KOPT-K1 (cell line): ENCODE measurements around the gene NUDT22.
"Not testable (repeated sequence)": the region's sequence is repeated elsewhere in the genome, so short reads cannot be mapped to it uniquely, and the experiment has no call there.

Experiments
- H3K27ac ChIP-seq: fragments of 200-600 bp; sonication (generic); 2 replicates; pipeline ENCODE4 v1.5.1; 2016; ENCODE audit warnings: antibody characterized with exemption, mild to moderate bottlenecking, low read depth, low read length; ENCODE audit not compliant: poor library complexity, severe bottlenecking
- H3K36me3 ChIP-seq: fragments of 200-600 bp; sonication (generic); 2 replicates; pipeline ENCODE4 v1.5.1; 2017; ENCODE audit warnings: antibody characterized with exemption, mild to moderate bottlenecking, low read length, moderate library complexity; ENCODE audit not compliant: insufficient read depth
- H3K9me3 ChIP-seq: fragments of 200-600 bp; sonication (generic); 2 replicates; pipeline ENCODE4 v1.5.1; 2017; ENCODE audit warnings: antibody characterized with exemption, low read length, mild to moderate bottlenecking; ENCODE audit not compliant: insufficient read depth, poor library complexity, severe bottlenecking

Gene NUDT22

DNA sequence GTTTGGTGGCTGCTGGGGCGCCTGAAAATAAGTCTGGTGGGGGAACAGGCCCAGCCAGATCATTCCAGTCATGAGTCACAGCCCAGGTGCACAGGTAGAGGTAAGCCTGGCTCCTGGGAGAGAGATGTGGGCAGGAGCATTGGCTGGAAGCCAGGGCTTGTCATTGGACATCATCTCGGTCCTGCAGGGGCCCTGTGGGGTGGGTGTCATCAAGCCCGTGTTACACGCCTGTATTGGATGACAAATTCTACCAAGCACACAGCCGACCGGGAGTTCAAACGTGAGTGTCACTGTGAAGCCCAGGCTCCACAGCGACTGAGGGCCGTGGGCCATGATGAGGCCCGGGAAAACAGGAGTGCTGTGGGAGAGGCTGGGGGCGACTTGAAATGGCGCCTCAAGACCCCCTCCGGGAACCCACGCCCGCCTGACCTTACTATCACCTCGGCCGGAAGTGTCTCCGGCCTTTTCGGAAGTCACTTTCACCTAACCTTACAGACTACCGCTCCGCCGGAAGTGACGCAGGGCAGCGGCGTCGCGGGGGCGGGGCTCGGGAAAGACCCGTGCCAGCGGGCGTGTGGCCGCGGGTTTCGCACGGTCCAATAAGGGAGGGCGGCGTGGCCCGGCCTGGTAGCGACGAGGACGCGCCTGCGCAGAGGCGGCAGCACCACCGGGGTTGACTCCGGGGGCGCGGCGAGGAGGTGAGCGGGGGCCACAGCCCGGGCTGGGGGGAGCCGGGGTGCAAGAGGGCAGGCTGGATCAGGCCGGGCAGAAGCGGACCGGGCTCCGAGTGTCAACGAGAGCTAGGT is 14.6 kb downstream of the NUDT22 start, which contains the start of gene FKBP2:
Gene FKBP2, plus strand, starts transcription at position 661 of the 806 bp plus-strand sequence. CDS start 1,293 bp downstream, outside the sequence.
- Histone ChIP-seq H3K36me3 (peaks cover 39% of the 10 kb centered on the region), H3K9me3 (no peaks in the 10 kb centered on the region), H3K27ac (peak within 1 kb of the TSS; percentile 91)

DNA sequence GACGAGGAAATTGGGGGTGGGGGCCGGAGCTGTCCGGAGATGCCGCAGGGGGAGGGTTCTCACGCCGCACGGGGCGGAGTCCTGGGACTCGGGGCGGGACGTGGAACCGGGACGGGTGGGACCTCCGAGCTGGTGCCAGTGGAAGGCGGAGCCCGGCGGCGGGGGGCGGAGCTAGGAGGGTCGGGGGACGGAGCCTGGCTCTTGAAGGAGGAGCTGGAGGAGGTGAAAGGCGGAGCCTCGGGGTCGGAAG is 15.1 kb downstream of the NUDT22 start:
- peak overlapping the region; percentile 91 for H3K27ac ChIP-seq
- peaks cover 39% of the 10 kb centered on the region for H3K36me3 ChIP-seq
- no peaks in the 10 kb centered on the region for H3K9me3 ChIP-seq

DNA sequence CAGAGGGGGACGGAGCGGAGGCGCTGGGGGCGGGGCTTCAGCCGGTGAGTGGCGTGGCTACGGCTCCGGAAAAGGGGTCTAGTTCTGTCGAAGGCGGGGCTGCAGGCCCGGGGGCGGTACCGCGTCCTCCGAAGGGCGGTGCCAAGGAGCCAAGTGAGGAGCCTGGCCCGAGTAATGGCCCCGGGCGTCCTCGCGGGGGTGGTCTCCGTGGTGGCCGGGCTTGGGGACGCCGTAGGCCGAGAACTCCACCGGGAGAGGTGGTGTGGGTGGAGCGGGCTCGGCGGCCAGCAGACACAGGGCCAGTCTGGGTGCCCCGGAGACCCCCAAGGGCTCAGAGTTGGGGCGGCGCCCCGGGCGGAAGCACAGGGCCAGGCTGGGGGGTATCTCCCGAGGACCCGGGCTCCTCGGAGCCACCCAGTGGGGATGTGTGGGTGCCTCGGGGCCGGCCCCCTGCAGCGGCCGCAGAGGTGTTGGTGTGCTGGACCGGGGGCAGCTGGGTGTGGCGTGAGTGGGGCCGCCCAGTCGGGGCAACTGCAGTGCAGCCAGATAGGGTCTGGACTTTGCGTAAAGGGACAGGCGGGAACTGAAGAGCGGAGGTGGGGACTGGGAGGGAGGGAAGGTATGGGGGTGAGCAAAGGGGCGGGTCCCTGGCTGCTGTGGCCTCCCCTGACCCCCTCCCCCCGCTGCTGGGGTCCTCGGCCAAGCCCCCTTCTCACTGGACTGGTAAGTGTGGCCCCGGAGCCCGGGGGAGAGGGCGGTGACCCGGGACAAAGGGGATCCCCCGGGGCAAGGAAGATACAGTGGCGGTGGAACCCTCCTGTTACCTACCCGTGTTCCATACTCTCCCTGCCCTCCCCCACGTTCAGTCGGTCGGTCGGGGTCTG is 15.7 kb downstream of the NUDT22 start:
- peak overlapping the region; percentile 91 for H3K27ac ChIP-seq
- H3K9me3 ChIP-seq, result no peaks in the 10 kb centered on the region
- peaks cover 39% of the 10 kb centered on the region for H3K36me3 ChIP-seq

DNA sequence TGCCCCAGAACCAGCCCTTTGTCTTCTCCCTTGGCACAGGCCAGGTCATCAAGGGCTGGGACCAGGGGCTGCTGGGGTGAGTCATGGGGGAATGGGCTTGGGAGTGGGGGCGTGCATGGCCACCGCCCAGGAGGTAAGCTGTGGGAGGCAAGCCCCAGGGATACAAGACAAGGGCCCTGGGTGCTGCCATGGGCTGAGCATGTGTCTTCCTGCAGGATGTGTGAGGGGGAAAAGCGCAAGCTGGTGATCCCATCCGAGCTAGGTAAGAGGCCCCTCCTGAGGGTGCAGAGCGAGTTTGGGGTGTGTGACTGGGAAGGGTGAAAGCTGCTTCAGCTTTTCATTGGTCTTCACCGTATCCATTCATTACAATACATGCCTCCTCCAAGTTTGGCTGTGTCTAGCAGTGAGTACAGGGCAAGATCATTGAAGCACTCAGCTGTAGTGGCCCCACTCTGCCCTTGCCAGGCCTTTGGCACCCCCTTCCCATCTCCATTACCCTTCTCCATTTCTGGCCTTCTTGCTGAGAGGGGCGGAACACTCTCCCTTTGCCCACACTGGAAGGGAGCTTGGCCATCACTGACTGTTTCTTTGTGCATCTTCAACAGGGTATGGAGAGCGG is 17.3 kb downstream of the NUDT22 start:
- Histone ChIP-seq H3K36me3 (peaks cover 26% of the 10 kb centered on the region), H3K27ac (no peak overlapping the region), H3K9me3 (no peaks in the 10 kb centered on the region)

DNA sequence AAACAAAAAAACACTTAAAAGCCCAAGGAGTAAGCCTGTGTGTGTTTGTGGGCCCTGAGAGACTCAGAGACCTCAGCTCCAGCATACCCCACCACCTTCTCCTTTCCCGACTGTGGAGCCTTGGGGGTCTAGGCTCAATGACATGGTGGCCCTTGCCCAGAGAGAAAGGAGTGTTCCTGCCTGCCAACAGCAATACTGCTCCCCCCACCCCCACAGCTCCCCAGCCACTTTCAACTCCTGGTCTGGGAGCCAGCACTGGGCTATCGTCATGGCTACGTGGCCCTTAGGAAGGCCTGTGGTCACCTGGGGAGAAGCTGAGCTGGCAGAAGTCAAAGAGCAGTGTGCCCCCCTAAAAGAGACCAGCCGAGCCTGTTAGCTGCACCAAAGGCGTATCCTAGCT is 18.0 kb downstream of the NUDT22 start:
- Histone ChIP-seq H3K9me3 (no peaks in the 10 kb centered on the region), H3K36me3 (peaks cover 18% of the 10 kb centered on the region), H3K27ac (peak overlapping the region; percentile 15)

DNA sequence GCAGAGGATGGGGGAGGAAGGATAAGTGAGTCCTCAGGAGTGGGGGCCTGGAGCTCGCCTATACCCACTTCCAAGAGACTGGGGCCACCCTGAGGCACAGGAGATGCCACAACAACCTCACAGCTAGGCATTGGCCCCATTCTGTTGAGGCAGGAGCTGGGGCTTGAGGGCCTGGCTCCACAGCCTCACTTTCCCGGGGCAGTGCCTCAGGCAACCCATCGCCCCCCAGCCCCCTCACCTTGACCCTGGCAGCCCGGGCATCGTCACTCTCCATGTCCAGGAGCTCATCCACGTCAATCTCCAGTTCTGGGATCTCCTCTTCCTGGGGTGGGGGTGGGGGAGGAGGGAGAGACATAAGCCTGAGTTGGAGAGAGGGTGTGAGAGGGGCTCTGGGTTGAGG is 18.9 kb downstream of the NUDT22 start:
- Histone ChIP-seq H3K9me3 (no peaks in the 10 kb centered on the region), H3K27ac (peak overlapping the region; percentile 87), H3K36me3 (peaks cover 18% of the 10 kb centered on the region)

DNA sequence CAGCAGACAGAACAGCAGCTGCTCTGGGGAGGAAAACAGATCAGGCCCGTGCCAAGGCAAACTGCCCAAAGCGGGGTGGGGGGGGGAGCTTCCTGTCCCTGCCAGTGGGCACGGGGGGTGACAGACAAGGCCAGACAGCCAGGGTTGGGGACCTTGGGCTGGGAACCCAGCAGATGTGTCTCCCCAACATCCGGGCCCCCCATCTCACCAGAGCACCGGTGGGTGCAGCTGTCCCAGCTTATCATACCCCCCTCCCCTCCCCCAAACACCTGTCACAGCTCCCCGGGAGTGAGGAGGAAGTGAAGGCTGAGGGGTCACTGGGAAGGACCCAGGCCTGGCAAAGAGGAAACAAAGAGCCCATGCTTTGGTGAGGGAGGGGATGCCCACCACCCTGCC is 19.3 kb downstream of the NUDT22 start:
- H3K9me3 ChIP-seq, result no peaks in the 10 kb centered on the region
- H3K36me3 ChIP-seq, result peaks cover 18% of the 10 kb centered on the region
- peak overlapping the region; percentile 87 for H3K27ac ChIP-seq

DNA sequence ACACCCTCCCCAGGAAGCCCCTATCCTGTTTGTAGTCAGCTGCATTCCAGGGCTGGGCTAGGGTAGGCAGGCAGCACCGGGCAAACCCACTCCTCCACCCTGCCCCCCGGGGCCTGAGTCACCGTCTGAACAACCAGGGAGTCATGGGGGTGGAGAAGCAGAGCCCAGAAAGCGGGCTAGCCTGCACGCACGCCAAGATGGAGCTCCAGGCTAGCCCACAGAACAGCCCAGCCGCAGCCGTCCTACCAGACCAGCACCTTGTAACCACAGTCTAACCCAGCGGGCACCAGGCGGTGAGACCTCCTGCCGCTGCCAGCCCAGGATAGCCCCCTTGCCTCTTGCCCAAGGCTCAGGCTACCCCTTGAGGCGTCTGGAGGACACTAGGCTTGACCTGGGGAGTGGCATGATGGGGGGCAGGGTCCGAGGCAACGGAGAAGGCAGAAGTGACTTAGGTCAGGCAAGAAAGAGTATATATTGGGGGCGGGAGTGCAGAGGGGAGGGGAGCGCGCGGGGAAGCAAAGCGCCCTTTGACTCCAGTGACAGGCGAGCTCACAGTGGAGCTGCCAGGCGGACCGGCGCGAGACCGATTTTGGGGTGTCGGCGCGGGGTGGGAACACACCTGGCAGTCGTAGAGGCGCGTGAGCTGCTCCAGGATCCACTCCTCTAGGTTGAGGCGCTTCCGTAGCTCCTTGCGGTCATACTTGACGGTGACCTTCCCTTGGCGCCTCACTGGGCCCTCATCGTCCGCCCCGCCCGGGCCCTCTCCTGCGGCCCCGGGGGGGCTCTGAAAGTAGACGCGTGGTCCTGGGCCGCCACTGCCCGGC is 19.9 kb downstream of the NUDT22 start:
- no peaks in the 10 kb centered on the region for H3K9me3 ChIP-seq
- H3K36me3 ChIP-seq, result peaks cover 18% of the 10 kb centered on the region
- peak overlapping the region; percentile 87 for H3K27ac ChIP-seq

DNA sequence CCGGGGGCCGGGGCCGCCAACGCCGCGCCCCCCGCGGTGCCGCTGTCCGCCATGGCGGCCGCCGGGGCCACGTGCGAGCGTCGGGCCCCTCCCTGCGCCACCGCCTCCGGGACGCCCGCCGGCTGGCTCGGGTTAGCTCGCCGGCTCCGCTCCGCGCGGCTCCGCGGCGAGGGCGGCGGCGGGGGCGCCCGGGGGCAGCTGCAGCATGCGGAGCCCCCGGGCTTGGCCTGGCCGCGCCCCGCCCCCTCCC is 20.5 kb downstream of the NUDT22 start:
- Histone ChIP-seq H3K27ac (peak overlapping the region; percentile 87), H3K36me3 (peaks cover 18% of the 10 kb centered on the region)
- not testable (repeated sequence) for H3K9me3 ChIP-seq

DNA sequence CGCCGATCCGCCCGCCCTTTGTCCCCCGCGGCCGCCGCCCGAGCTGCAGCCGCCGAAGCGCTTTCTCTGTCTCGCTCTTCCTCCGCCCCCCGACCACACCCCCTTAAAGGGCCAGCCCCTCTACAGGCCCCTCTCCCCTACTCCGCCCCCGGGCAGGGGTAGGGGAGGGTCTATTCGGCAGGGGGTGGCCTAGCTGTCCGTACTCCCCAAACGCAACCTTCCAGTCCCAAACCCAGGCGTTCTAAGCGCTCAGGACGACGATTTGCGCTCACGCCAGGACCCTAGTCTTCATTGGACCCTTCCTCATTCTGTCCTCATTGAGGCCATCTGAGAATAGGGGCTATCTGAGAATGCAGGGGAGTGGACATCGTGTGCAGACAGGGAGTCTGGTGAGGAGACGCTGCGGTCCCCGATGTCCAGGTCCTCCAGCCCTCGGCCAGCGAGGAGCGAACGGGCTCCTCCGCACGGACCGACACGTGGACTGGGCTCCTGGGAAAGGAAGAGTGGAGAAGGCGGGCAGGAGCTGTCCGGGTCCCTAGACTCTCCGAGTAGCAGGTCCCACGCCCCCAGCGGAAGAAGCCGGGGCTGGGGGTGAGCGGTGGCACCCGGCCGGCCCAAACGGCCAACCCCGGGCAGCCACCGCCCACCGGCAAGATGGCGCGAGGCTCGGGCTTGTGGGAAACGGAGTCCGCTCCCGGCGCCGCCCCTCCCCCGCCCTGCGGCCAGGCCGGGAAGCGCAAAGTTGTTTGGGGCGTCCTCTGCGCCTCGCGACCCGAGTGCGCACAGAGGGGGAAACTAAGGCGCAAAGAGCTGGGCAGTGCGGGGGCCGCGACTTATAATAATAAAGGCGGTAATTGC is 21.0 kb downstream of the NUDT22 start, which contains the start of gene PPP1R14B:
Gene PPP1R14B, minus strand, starts transcription at position 73 of the 858 bp plus-strand sequence. CDS start 270 bp downstream, outside the sequence.
- peak within 1 kb of the TSS; percentile 87 for H3K27ac ChIP-seq
- no peaks in the 10 kb centered on the region for H3K9me3 ChIP-seq
- peaks cover 18% of the 10 kb centered on the region for H3K36me3 ChIP-seq

DNA sequence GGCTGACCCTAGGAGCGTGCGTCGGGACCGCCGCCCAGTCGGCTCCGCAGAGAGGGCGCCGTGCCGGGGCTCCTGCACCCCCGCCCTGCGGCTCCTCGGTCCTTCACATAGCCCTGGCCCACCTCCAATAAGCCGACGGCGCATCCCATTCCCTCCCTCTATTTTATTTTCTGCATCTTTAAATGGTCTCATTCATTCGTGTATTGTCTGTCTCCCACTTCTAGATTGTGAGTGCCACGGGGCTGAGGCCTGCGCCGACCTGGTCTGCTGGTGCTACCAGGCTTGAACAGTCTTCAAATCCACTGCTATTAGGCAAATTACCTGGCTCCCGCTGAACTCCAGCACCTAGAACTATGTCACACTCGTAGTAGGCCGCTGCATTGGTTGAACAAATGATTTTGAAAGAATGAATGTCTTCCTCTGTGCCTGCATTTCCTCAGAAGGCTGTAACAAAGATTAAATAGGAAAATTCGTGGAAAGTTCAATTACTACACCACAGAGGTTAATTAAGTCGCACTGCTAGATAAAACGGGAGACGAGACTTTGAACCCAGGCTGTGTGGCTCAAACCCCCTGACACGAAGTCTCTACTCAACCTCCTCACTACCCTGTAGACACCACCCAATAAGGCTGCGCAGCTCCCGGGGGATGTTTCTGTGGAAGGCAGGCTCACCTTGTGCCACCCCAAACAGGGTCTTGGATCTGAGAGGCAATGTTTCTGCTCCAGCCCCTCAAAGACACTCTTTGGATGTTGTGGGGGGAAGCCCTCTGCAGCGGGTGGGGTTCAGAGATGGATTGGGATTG is 21.9 kb downstream of the NUDT22 start:
- peaks cover 18% of the 10 kb centered on the region for H3K36me3 ChIP-seq
- no peak overlapping the region for H3K27ac ChIP-seq
- H3K9me3 ChIP-seq, result no peaks in the 10 kb centered on the region

DNA sequence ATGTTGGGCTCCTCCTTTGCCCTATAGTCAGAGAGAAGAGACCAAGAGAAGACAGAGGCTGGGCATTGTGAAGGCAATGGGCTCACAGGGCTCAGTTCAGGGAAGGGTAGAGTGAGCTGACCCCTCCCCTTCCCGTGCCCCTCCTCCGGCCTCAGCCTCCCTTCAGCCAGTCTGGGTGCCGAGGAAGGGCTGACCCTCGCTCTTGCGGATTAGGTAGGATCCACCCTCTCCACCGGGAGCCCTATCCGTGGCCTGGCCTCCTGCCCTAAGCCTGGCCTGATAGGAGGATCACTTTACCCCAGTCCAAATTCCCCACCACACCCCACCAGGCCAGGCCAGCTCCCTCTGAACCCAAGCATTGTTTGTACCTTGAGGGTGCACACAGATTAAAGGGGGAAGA is 22.5 kb downstream of the NUDT22 start:
- no peaks in the 10 kb centered on the region for H3K9me3 ChIP-seq
- H3K27ac ChIP-seq, result no peak overlapping the region
- H3K36me3 ChIP-seq, result peaks cover 12% of the 10 kb centered on the region

DNA sequence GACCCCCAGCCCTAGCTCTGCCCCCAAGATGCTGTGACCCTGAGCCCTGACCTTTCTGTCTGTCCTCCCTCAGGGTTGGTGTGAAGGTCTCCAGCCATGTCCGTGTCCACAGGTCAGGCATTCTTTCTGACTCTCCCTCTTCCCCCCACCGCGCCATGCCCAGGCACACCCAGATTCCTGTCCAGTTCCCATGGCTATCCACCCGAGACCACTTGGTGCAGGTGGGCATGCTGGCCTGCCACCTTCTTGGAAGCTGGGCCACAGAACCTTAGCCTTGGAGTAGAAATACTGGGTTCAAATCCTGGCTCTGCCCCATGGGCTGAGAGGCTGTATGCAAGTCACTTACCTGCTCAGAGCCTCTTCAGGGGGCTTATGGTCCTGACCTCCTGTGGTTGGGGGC is 23.0 kb downstream of the NUDT22 start:
- H3K9me3 ChIP-seq, result no peaks in the 10 kb centered on the region
- no peak overlapping the region for H3K27ac ChIP-seq
- H3K36me3 ChIP-seq, result peaks cover 7% of the 10 kb centered on the region
